ENCODE measurements around the gene TAAR9. TPM values are rescaled to one million over a fixed set of nuclear protein-coding genes. Genes with fewer than 3 reads are reported as not detected.

Gene TAAR9
- polyA plus RNA-seq, 3 donors = not detected

GRCh38 chr6:132568611-132569010 lies 30.5 kb downstream of the TAAR9 start:
- Histone ChIP-seq H3K9me3 (replicated peaks in 1 of 2; ENCODE audit: control insufficient read depth in 1 of 2, insufficient read depth in 1 of 2, low read length in 2 of 2) (no peaks in the 10 kb centered on the region), H3K4me1 (ENCODE audit: control insufficient read depth in 1 of 2, insufficient read depth in 2 of 2, low read length in 2 of 2) (peaks cover 10 to 16% of the 10 kb centered on the region in 2 donors), H3K27ac (ENCODE audit: low read depth in 1 of 2, low read length in 2 of 2) (no peak overlapping the region), H3K79me2 (ENCODE audit: insufficient read depth, low read length) (no peaks in the 10 kb centered on the region), H3K4me3 (replicated peaks in 1 of 3; ENCODE audit: low read depth in 2 of 3, low read length in 3 of 3) (no peak overlapping the region), H3K27me3 (ENCODE audit: control insufficient read depth in 2 of 2, insufficient read depth in 2 of 2, low read length in 2 of 2) (peaks cover 0 to 14% of the 10 kb centered on the region in 2 donors), H2AFZ (ENCODE audit: insufficient read depth, low read depth, low read length, poor library complexity, severe bottlenecking) (no peak overlapping the region), H3K36me3 (replicated peaks in 1 of 2; ENCODE audit: control insufficient read depth in 1 of 2, insufficient read depth in 2 of 2, low read length in 2 of 2) (no peaks in the 10 kb centered on the region), H4K20me1 (ENCODE audit: insufficient read depth, low read length) (no peaks in the 10 kb centered on the region), H3K9ac (ENCODE audit: insufficient read depth, low read length, poor library complexity, severe bottlenecking) (no peak overlapping the region), H3K4me2 (replicated peaks; ENCODE audit: extremely low read depth, low read length, poor library complexity, severe bottlenecking) (no peak overlapping the region)
- TF ChIP-seq, protein P1, sequence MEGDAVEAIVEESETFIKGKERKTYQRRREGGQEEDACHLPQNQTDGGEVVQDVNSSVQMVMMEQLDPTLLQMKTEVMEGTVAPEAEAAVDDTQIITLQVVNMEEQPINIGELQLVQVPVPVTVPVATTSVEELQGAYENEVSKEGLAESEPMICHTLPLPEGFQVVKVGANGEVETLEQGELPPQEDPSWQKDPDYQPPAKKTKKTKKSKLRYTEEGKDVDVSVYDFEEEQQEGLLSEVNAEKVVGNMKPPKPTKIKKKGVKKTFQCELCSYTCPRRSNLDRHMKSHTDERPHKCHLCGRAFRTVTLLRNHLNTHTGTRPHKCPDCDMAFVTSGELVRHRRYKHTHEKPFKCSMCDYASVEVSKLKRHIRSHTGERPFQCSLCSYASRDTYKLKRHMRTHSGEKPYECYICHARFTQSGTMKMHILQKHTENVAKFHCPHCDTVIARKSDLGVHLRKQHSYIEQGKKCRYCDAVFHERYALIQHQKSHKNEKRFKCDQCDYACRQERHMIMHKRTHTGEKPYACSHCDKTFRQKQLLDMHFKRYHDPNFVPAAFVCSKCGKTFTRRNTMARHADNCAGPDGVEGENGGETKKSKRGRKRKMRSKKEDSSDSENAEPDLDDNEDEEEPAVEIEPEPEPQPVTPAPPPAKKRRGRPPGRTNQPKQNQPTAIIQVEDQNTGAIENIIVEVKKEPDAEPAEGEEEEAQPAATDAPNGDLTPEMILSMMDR (IDR thresholded peaks at IDR 0.05) = no peak
- Mint-ChIP-seq H3K4me3 (no peak overlapping the region), H3K27me3 (ENCODE audit: low read depth in 3 of 3) (peaks cover 4 to 12% (median 8%) of the 10 kb centered on the region in 3 donors), H3K36me3 (no peaks in the 10 kb centered on the region), H3K9me3 (no peaks in the 10 kb centered on the region), H3K4me1 (peaks cover 11% of the 10 kb centered on the region), H3K27ac (no peak overlapping the region)
- intact Hi-C loops (cut with micrococcal nuclease) = no loop called here
- WGBS (ENCODE audit: insufficient coverage) = no CpG with 5 or more reads among the region's 6 CpGs
- DNase-seq = no peak

DNA sequence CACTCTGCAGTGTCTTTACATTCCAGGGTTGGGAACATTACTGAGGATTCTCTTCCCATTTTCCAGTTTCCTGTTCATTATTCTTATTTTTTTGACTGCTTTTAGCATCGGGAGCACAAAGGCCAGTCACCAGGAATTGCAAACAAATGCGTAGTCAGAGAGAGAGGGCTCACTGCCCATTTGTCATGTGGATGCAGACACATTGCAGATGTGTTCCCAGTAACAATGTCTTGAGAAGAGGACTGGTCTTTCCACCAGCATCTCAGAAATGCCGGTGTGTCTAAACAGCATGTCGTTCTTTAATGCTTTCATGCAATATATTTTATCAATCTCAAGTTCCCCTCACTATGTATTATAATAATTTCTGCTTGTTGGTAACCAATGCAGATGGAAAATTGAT lies 31.1 kb downstream of the TAAR9 start:
- Histone ChIP-seq H3K9ac (ENCODE audit: insufficient read depth, low read length, poor library complexity, severe bottlenecking) (no peak overlapping the region), H4K20me1 (ENCODE audit: insufficient read depth, low read length) (no peaks in the 10 kb centered on the region), H3K27ac (ENCODE audit: low read depth in 1 of 2, low read length in 2 of 2) (no peak overlapping the region), H3K4me1 (ENCODE audit: control insufficient read depth in 1 of 2, insufficient read depth in 2 of 2, low read length in 2 of 2) (peaks cover 10 to 16% of the 10 kb centered on the region in 2 donors), H3K79me2 (ENCODE audit: insufficient read depth, low read length) (no peaks in the 10 kb centered on the region), H3K27me3 (ENCODE audit: control insufficient read depth in 2 of 2, insufficient read depth in 2 of 2, low read length in 2 of 2) (peaks cover 0 to 16% of the 10 kb centered on the region in 2 donors), H3K4me2 (replicated peaks; ENCODE audit: extremely low read depth, low read length, poor library complexity, severe bottlenecking) (no peak overlapping the region), H2AFZ (ENCODE audit: insufficient read depth, low read depth, low read length, poor library complexity, severe bottlenecking) (no peak overlapping the region), H3K36me3 (replicated peaks in 1 of 2; ENCODE audit: control insufficient read depth in 1 of 2, insufficient read depth in 2 of 2, low read length in 2 of 2) (no peaks in the 10 kb centered on the region), H3K9me3 (replicated peaks in 1 of 2; ENCODE audit: control insufficient read depth in 1 of 2, insufficient read depth in 1 of 2, low read length in 2 of 2) (no peaks in the 10 kb centered on the region), H3K4me3 (replicated peaks in 1 of 3; ENCODE audit: low read depth in 2 of 3, low read length in 3 of 3) (no peak overlapping the region)
- Mint-ChIP-seq H3K4me1 (peaks cover 11% of the 10 kb centered on the region), H3K4me3 (no peak overlapping the region), H3K36me3 (no peaks in the 10 kb centered on the region), H3K9me3 (no peaks in the 10 kb centered on the region), H3K27me3 (ENCODE audit: low read depth in 3 of 3) (peaks cover 4 to 12% (median 10%) of the 10 kb centered on the region in 3 donors), H3K27ac (no peak overlapping the region)
- intact Hi-C loops (cut with micrococcal nuclease) = no loop called here
- TF ChIP-seq, protein P1 (IDR thresholded peaks at IDR 0.05) = no peak
- 94% methylated on average over 2 of the region's 4 CpGs for WGBS (ENCODE audit: insufficient coverage)
- no peak for DNase-seq

All from CD14-positive monocyte (primary cell).